ENCODE measurements around the gene B4GALNT4. TPM values are rescaled to one million over a fixed set of nuclear protein-coding genes. Genes with fewer than 3 reads are reported as not detected.
A peak's percentile ranks its signal among the peaks of the same experiment; 100 is the strongest.

Gene B4GALNT4
- total and polyA plus RNA-seq, 2 of the 13 experiments (the other 11 are each of a cell fraction or from before 2014, with no cell fraction given): 30.5 to 50.1 TPM

- no peak for TF ChIP-seq HNF1A (IDR thresholded peaks at IDR 0.05; ENCODE audit: low read depth)
- no peak for TF ChIP-seq HNF1A (CRISPR knock-in tag; IDR thresholded peaks at IDR 0.05; ENCODE audit: borderline replicate concordance)
- no peak for TF ChIP-seq ZBTB49 (CRISPR knock-in tag; IDR thresholded peaks at IDR 0.05; ENCODE audit: borderline replicate concordance)
- no peak for TF ChIP-seq PAXIP1 (CRISPR knock-in tag; conservative IDR thresholded peaks at IDR 0.05)
- no peak for TF ChIP-seq SP1 (IDR thresholded peaks at IDR 0.05)
- 0 out of 2 replicates have a peak, but pooled peaks have one; percentile 16 for TF ChIP-seq SP1 (CRISPR knock-in tag; IDR thresholded peaks at IDR 0.05)
- no peak for TF ChIP-seq SIX4 (CRISPR knock-in tag; IDR thresholded peaks at IDR 0.05)
- no peak for TF ChIP-seq GPBP1L1 (CRISPR knock-in tag; IDR thresholded peaks at IDR 0.05)
- no peak for TF ChIP-seq ZNF225 (CRISPR knock-in tag; IDR thresholded peaks at IDR 0.05)
- TF ChIP-seq ELF4 (CRISPR knock-in tag; IDR thresholded peaks at IDR 0.05; ENCODE audit: borderline replicate concordance): no peak
- TF ChIP-seq TOE1 (CRISPR knock-in tag; IDR thresholded peaks at IDR 0.05): no peak; the same call in 1 of the 2 replicates
- TF ChIP-seq KLF16 (CRISPR knock-in tag; IDR thresholded peaks at IDR 0.05): no peak
- no peak for TF ChIP-seq SRSF1 (optimal IDR thresholded peaks at IDR 0.05; ENCODE audit: low read depth, low read length)
- TF ChIP-seq ZNF562 (CRISPR knock-in tag; IDR thresholded peaks at IDR 0.05; ENCODE audit: borderline replicate concordance): no peak
- no peak for TF ChIP-seq KMT2A (CRISPR knock-in tag; IDR thresholded peaks at IDR 0.05)
- TF ChIP-seq GTF3A (CRISPR knock-in tag; conservative IDR thresholded peaks at IDR 0.05): no peak
Measured at GRCh38 chr11:396511-396947, 27.2 kb downstream of the B4GALNT4 start (continued).
